Keratinocyte (primary cell): ENCODE results near the gene SMYD3. TPM values are rescaled to one million over a fixed set of nuclear protein-coding genes. Genes with fewer than 3 reads are reported as not detected.

ENCODE experiments used
- DNase-seq: peaks from one replicate; pipeline ENCODE4 v3.0.0-alpha.2; 2011; ENCODE audit warnings: low read depth, missing footprints, low spot score
- FAIRE-seq: peaks from 2 replicates; lab custom pipeline; 2011; peaks lifted over from hg19 to GRCh38; lab: Jason Lieb, UNC
- H2AFZ ChIP-seq: 2 replicates; pipeline ENCODE4 v1.6.0; 2012; ENCODE audit warnings: low read length, control low read depth, inconsistent platforms; ENCODE audit not compliant: control insufficient read depth
- H3K27ac ChIP-seq: 2 replicates; pipeline ENCODE4 v1.5.1; 2011; ENCODE audit warnings: low read length; ENCODE audit not compliant: control insufficient read depth, insufficient read depth
- H3K27me3 ChIP-seq: 3 replicates; pipeline ENCODE4 v1.6.0; 2011; ENCODE audit warnings: low read length; ENCODE audit not compliant: control insufficient read depth, insufficient read depth; ENCODE audit errors: extremely low read depth
- H3K36me3 ChIP-seq, 2 experiments: 2 replicates in 1 of 2; 3 replicates in 1 of 2; pipeline ENCODE4 v1.5.1; 2011; ENCODE audit warnings: low read length in 2 of 2, mild to moderate bottlenecking in 1 of 2; ENCODE audit not compliant: control insufficient read depth in 2 of 2, insufficient read depth in 2 of 2; ENCODE audit errors: extremely low read depth in 1 of 2
- H3K4me1 ChIP-seq: 3 replicates; pipeline ENCODE4 v1.5.1; 2011; ENCODE audit warnings: low read length; ENCODE audit not compliant: control insufficient read depth, insufficient read depth; ENCODE audit errors: extremely low read depth
- H3K4me2 ChIP-seq: 3 replicates; pipeline ENCODE4 v1.6.0; 2011; ENCODE audit warnings: low read depth, low read length; ENCODE audit not compliant: control insufficient read depth, insufficient read depth; ENCODE audit errors: extremely low read depth
- H3K4me3 ChIP-seq, 3 experiments: fragments of 200-600 bp in 1 of 3; sonication (generic) in 1 of 3; 2 replicates in 2 of 3; 3 replicates in 1 of 3; pipeline ENCODE4 v1.5.1; 2011 to 2016; ENCODE audit warnings: low read length in 3 of 3, mild to moderate bottlenecking in 3 of 3, control low read depth in 2 of 3, inconsistent platforms in 1 of 3, low read depth in 1 of 3, mixed read lengths in 1 of 3, mixed run types in 1 of 3, moderate library complexity in 1 of 3; ENCODE audit not compliant: control insufficient read depth in 2 of 3, insufficient read depth in 2 of 3; ENCODE audit errors: extremely low read depth in 1 of 3
- H3K79me2 ChIP-seq: 2 replicates; pipeline ENCODE4 v1.6.0; 2012; ENCODE audit warnings: low read length; ENCODE audit not compliant: control insufficient read depth, insufficient read depth
- H3K9ac ChIP-seq: 3 replicates; pipeline ENCODE4 v1.6.0; 2011; ENCODE audit warnings: low read length; ENCODE audit not compliant: control insufficient read depth, insufficient read depth; ENCODE audit errors: extremely low read depth
- H3K9me1 ChIP-seq: 3 replicates; pipeline ENCODE4 v1.6.0; 2011; ENCODE audit warnings: low read length; ENCODE audit not compliant: control insufficient read depth, insufficient read depth; ENCODE audit errors: extremely low read depth
- H3K9me3 ChIP-seq: 2 replicates; pipeline ENCODE4 v1.5.1; 2012; ENCODE audit warnings: low read depth, low read length; ENCODE audit not compliant: control insufficient read depth
- H4K20me1 ChIP-seq: 3 replicates; pipeline ENCODE4 v1.6.0; 2011; ENCODE audit warnings: low read length; ENCODE audit not compliant: control insufficient read depth, insufficient read depth; ENCODE audit errors: extremely low read depth
- CTCF ChIP-seq, 3 experiments: IDR thresholded peaks in 1 of 3; conservative IDR thresholded peaks in 1 of 3; optimal IDR thresholded peaks in 1 of 3; 2 replicates in 2 of 3; 3 replicates in 1 of 3; pipeline versions ENCODE3 to v1.5.1; 2011; ENCODE audit warnings: low read length in 3 of 3, mild to moderate bottlenecking in 3 of 3, moderate library complexity in 2 of 3, control low read depth in 1 of 3, inconsistent platforms in 1 of 3; ENCODE audit not compliant: insufficient read depth in 2 of 3; ENCODE audit errors: extremely low read depth in 1 of 3
- EZH2 ChIP-seq: IDR thresholded peaks from one replicate; pipeline ENCODE4 v1.6.1; 2012; ENCODE audit warnings: inconsistent platforms, mild to moderate bottlenecking, low read length, moderate library complexity
- dilution Hi-C: fragments of 300-500 bp; cut with MboI; formaldehyde crosslinking; loops from one replicate; pipeline ENCODE4 v1.7.0; 2020; ENCODE audit warnings: low sequenced_read_pairs; ENCODE audit not compliant: extremely low pct_ligation_motif_present
- polyA plus RNA-seq, 5 experiments: library from polyadenylated mRNA; depleted of rRNA in 3 of 5; stranded (reverse) in 3 of 5; stranded (forward) in 1 of 5; unstranded in 1 of 5; fragments of >200 nt; gene quantifications; 1 replicate in 1 of 5; 2 replicates in 3 of 5; 3 replicates in 1 of 5; pipeline versions ENCODE4 v1.2.1 to v1.2.3, GENCODE V29; 2011 to 2012; ENCODE audit warnings: missing spikeins in 2 of 5, low read depth in 1 of 5, low replicate concordance in 1 of 5

The SMYD3 gene
- polyA plus RNA-seq, 1 donor (not counting 4 experiments of a cell fraction or from before 2014, with no cell fraction given), result 31.0 TPM

- dilution Hi-C loops, result no loop called here
- no peak for TF ChIP-seq CTCF (optimal IDR thresholded peaks at IDR 0.05 in 1 of 3, IDR thresholded peaks at IDR 0.05 in 1 of 3, conservative IDR thresholded peaks at IDR 0.05 in 1 of 3; ENCODE audit: extremely low read depth in 1 of 3, insufficient read depth in 2 of 3, low read length in 3 of 3)
- no peak for TF ChIP-seq EZH2
Observed at GRCh38 chr1:245983294-245983967, 523.6 kb downstream of the SMYD3 start.

GRCh38 chr1:245979589-245979988 is 527.5 kb downstream of the SMYD3 start:
- no peaks in the 10 kb centered on the region for H3K79me2 ChIP-seq
- H4K20me1 ChIP-seq, result no peaks in the 10 kb centered on the region
- TF ChIP-seq EZH2, result no peak
- TF ChIP-seq CTCF (optimal IDR thresholded peaks at IDR 0.05 in 1 of 3, IDR thresholded peaks at IDR 0.05 in 1 of 3, conservative IDR thresholded peaks at IDR 0.05 in 1 of 3; ENCODE audit: extremely low read depth in 1 of 3, insufficient read depth in 2 of 3, low read length in 3 of 3), result no peak
- H3K9ac ChIP-seq, result no peak overlapping the region
- H3K9me1 ChIP-seq, result no peaks in the 10 kb centered on the region
- no peaks in the 10 kb centered on the region for H3K27me3 ChIP-seq
- no peak overlapping the region for H3K27ac ChIP-seq
- no peaks in the 10 kb centered on the region for H3K36me3 ChIP-seq
- H2AFZ ChIP-seq, result no peak overlapping the region
- DNase-seq, result no peak
- H3K4me2 ChIP-seq, result no peak overlapping the region
- H3K9me3 ChIP-seq, result no peaks in the 10 kb centered on the region
- no peak overlapping the region for H3K4me3 ChIP-seq
- H3K4me1 ChIP-seq, result no peaks in the 10 kb centered on the region
- no peak for FAIRE-seq
- dilution Hi-C loops, result no loop called here

More at GRCh38 chr1:245983294-245983967, 523.6 kb downstream of the SMYD3 start:
- Histone ChIP-seq H3K27me3 (no peaks in the 10 kb centered on the region), H3K9me3 (no peaks in the 10 kb centered on the region), H3K9me1 (no peaks in the 10 kb centered on the region), H3K4me2 (no peak overlapping the region), H3K4me3 (no peak overlapping the region), H3K9ac (no peak overlapping the region), H3K27ac (no peak overlapping the region), H4K20me1 (no peaks in the 10 kb centered on the region), H3K36me3 (no peaks in the 10 kb centered on the region), H2AFZ (no peak overlapping the region), H3K4me1 (peaks cover 14% of the 10 kb centered on the region), H3K79me2 (no peaks in the 10 kb centered on the region)
- FAIRE-seq, result no peak
- DNase-seq, result no peak
